Measurements from ENCODE around the gene SQSTM1.

- no peak for TF ChIP-seq CTCF (IDR thresholded peaks at IDR 0.05 in 8 of 11, conservative IDR thresholded peaks at IDR 0.05 in 3 of 11)
- TF ChIP-seq POLR2A (IDR thresholded peaks at IDR 0.05), result no peak
- peak; percentile 1 to 21 (median 9) for TF ChIP-seq POLR2AphosphoS5 (IDR thresholded peaks at IDR 0.05)
Measured at GRCh38 chr5:179795049-179795862, 25.4 kb upstream of the SQSTM1 start.

All from spleen (tissue), 7 donors.